AG10803 (cell line): Measurements from ENCODE around the gene NTN1.

Experiments
- DNase-seq: peaks from one replicate; pipeline ENCODE4 v3.0.0; 2010; ENCODE audit warnings: low read depth
- H3K4me3 ChIP-seq: 2 replicates; pipeline ENCODE4 v1.5.1; 2011; ENCODE audit warnings: mild to moderate bottlenecking, low read length, control low read depth
- CTCF ChIP-seq: conservative IDR thresholded peaks from 2 replicates; pipeline ENCODE4 v1.5.1; 2011; ENCODE audit warnings: mild to moderate bottlenecking, low read length, control low read depth, inconsistent platforms

The NTN1 gene

GRCh38 chr17:9028202-9028987, 7.1 kb downstream of the NTN1 start:
- no peak for DNase-seq
- no peak for TF ChIP-seq CTCF
- no peak overlapping the region for H3K4me3 ChIP-seq

GRCh38 chr17:9028988-9029570, 7.8 kb downstream of the NTN1 start:
- no peak for TF ChIP-seq CTCF
- H3K4me3 ChIP-seq, result no peak overlapping the region
- DNase-seq, result no peak

- DNase-seq, result no peak
- TF ChIP-seq CTCF, result no peak
These were observed 10.8 kb downstream of the NTN1 start for GRCh38 chr17:9032151-9032550.

GRCh38 chr17:9032583-9032982, 11.3 kb downstream of the NTN1 start:
- H3K4me3 ChIP-seq, result no peak overlapping the region
- TF ChIP-seq CTCF, result no peak
- DNase-seq, result no peak

More at GRCh38 chr17:9032151-9032550, 10.8 kb downstream of the NTN1 start:
- no peak overlapping the region for H3K4me3 ChIP-seq

GRCh38 chr17:9035249-9035648, 13.9 kb downstream of the NTN1 start:
- no peak for DNase-seq
- H3K4me3 ChIP-seq, result no peak overlapping the region
- no peak for TF ChIP-seq CTCF

GRCh38 chr17:9036336-9036735, 15.0 kb downstream of the NTN1 start:
- H3K4me3 ChIP-seq, result no peak overlapping the region
- no peak for DNase-seq
- no peak for TF ChIP-seq CTCF

GRCh38 chr17:9037736-9038135, 16.4 kb downstream of the NTN1 start:
- no peak overlapping the region for H3K4me3 ChIP-seq
- no peak for TF ChIP-seq CTCF
- no peak for DNase-seq
